Choroid plexus epithelial cell (primary cell): ENCODE measurements around the gene WFIKKN1.
A peak's percentile ranks its signal among the peaks of the same experiment; 100 is the strongest.

ENCODE experiments used
- DNase-seq: peaks from one replicate; pipeline ENCODE4 v3.0.0-alpha.2; 2010; ENCODE audit warnings: low read depth
- H3K4me3 ChIP-seq: 2 replicates; pipeline ENCODE4 v1.5.1; 2011; ENCODE audit warnings: low read depth, mild to moderate bottlenecking, control low read depth, low read length, moderate library complexity
- TF ChIP-seq, protein P1 (sequence below): conservative IDR thresholded peaks from 2 replicates; pipeline ENCODE4 v1.5.1; 2011; ENCODE audit warnings: low read depth, mild to moderate bottlenecking, control low read depth, inconsistent platforms, low read length, moderate library complexity

WFIKKN1 gene

DNA sequence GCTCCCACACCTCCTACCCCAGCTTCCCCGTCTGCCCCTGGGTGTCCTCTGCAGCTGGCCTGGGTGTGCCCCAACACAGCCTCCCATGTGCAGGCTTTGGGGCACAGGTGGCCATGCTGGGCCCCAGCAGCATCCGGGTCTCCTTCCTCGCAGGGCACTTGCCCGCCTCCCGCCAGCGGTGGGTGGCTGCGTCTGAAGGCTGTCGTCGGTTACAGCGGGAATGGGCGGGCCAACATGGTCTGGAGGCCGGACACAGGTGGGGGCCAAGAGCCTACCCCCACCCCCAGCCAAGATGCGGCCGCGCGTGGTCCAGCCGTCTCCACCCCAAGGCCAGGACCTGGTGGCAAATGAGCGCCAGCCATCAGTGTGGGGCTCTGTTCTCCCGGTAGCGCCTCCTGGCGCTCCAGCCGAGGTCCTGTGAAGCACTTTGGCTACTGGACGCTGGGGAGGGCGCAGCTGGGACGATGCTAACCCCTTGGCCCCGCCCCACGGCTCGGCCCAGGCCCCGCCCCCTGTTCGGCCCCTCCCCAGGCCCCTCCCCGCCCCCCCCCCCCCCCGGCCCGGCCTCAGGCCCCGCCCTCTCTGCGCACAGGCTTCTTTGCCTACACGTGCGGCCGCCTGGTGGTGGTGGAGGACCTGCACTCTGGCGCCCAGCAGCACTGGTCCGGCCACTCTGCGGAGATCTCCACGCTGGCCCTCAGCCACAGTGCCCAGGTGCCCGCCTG lies 29.8 kb downstream of the WFIKKN1 start:
- H3K4me3 ChIP-seq: no peak overlapping the region
- DNase-seq: peak; percentile 78
- TF ChIP-seq, protein P1, sequence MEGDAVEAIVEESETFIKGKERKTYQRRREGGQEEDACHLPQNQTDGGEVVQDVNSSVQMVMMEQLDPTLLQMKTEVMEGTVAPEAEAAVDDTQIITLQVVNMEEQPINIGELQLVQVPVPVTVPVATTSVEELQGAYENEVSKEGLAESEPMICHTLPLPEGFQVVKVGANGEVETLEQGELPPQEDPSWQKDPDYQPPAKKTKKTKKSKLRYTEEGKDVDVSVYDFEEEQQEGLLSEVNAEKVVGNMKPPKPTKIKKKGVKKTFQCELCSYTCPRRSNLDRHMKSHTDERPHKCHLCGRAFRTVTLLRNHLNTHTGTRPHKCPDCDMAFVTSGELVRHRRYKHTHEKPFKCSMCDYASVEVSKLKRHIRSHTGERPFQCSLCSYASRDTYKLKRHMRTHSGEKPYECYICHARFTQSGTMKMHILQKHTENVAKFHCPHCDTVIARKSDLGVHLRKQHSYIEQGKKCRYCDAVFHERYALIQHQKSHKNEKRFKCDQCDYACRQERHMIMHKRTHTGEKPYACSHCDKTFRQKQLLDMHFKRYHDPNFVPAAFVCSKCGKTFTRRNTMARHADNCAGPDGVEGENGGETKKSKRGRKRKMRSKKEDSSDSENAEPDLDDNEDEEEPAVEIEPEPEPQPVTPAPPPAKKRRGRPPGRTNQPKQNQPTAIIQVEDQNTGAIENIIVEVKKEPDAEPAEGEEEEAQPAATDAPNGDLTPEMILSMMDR: peak; percentile 57

DNA sequence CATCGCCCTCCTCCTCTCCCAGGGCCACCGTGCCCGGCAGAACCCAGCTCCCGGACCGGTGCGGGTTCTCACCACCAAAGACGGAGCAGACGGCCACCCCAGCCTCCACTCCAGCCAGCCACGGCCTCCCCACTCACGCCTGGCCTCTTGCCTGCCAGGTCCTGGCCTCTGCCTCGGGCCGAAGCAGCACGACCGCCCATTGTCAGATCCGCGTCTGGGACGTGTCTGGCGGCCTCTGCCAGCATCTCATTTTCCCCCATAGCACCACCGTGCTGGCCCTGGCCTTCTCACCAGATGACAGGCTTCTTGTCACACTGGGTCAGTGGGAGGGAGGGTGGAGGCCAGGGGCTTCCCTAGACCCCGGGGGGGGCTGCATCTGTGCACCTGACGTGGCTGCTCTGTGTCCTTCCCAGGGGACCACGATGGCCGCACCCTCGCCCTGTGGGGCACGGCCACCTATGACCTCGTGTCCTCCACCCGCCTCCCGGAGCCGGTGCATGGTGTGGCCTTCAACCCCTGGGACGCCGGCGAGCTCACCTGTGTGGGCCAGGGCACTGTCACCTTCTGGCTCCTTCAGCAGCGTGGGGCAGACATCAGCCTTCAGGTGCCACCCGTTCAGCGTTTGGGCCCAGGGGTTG lies 30.5 kb downstream of the WFIKKN1 start:
- TF ChIP-seq, protein P1: no peak
- no peak for DNase-seq
- H3K4me3 ChIP-seq: no peak overlapping the region

DNA sequence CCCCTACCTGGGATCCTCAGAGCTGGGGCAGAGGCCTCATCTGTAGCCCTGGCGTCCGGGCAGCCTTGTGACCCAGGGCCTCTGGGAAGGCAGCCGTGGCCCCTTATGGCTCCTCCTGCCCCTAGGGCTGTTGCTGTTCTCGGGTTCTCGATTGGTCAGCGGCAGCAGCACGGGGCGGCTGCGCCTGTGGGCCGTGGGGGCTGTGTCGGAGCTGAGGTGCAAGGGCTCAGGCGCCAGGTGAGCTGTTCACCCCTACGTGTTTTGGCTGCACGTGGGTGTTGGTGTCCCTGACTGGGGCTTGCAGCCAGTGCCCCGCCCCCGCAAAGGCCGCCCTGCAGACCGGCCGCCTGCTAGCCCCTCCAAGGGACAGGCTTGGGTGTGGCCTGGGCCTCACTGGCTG lies 31.3 kb downstream of the WFIKKN1 start:
- no peak overlapping the region for H3K4me3 ChIP-seq
- TF ChIP-seq, protein P1: no peak
- no peak for DNase-seq

DNA sequence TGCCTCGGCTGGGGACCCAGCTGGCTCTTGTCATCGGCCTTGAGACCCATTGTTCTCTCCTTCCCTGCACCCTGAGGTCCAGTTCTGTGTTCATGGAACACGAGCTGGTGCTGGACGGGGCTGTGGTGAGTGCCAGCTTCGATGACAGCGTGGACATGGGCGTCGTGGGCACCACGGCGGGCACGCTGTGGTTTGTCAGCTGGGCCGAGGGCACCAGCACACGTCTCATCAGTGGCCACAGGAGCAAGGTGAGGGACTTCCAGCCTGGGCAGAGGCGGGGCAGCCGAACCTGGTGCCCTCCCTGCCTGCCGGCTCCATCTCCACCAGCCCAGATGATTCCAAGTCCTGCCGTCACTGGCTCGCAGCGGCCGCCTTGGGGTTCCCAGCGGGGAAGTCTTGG lies 31.8 kb downstream of the WFIKKN1 start:
- TF ChIP-seq, protein P1: no peak
- no peak overlapping the region for H3K4me3 ChIP-seq
- DNase-seq: no peak

DNA sequence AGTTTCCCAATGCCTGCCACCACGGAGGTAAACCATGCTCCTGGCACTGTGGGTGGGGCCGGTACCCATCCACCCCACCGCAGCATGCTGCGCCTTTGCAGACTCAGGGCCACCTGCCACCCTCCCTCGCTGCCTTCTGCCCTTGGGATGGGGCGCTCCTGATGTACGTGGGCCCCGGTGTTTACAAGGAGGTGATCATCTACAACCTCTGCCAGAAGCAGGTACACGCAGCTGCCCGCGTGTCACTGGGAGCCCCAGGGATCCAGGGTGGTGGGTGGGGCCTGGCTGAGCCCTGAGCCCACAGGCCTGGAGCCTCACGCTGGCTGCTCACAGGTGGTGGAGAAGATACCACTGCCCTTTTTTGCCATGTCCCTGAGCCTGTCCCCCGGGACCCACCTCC lies 35.8 kb downstream of the WFIKKN1 start:
- H3K4me3 ChIP-seq: no peak overlapping the region
- DNase-seq: no peak
- TF ChIP-seq, protein P1: no peak

DNA sequence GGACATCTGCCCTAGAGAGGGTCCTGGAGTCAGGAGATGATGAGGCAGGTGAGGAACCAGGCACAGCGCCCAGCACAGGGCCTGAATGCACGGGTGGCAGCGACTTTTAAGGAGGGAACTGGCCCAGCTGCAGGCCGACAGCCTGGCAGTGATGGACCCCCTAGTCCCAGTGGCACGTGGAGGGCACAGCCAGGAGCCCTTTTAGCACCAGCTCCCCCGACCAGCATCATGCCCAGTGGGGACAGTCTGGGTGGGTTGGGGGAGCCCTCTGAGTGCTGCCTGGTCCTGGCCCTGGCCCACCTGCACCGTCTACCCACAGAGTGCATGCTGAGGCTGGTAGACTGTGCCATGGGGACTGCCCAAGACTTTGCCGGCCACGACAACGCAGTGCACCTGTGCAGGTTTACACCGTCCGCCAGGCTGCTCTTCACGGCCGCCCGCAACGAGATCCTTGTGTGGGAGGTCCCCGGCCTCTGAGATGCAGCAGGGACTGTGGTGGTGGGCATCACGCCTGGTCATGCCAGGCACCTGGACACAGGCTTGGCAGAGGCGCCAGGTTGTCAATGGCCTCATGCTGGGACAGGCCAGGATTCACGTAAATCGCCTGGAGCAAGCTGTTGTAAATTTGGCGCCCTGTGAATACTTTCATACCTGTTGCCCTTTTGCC lies 36.5 kb downstream of the WFIKKN1 start:
- TF ChIP-seq, protein P1: no peak
- no peak overlapping the region for H3K4me3 ChIP-seq
- DNase-seq: no peak
